Nephron progenitor cell (in vitro differentiated cells): ENCODE measurements around the gene C11orf65.

ENCODE experiments used
- DNase-seq: peaks from one replicate; pipeline ENCODE4 v3.0.0; 2021
- H3K27ac Mint-ChIP-seq: 2 replicates; pipeline ENCODE4 v1.8.0; 2021; ENCODE audit warnings: mild to moderate bottlenecking, moderate library complexity, mixed read lengths
- H3K27me3 Mint-ChIP-seq: 2 replicates; pipeline ENCODE4 v1.8.0; 2021; ENCODE audit warnings: mild to moderate bottlenecking, low read depth, mixed read lengths; ENCODE audit not compliant: poor library complexity
- H3K36me3 Mint-ChIP-seq: 2 replicates; pipeline ENCODE4 v1.8.0; 2021; ENCODE audit warnings: low read depth, mixed read lengths
- H3K4me1 Mint-ChIP-seq: 2 replicates; pipeline ENCODE4 v1.8.0; 2021; ENCODE audit warnings: mixed read lengths
- H3K4me3 Mint-ChIP-seq: 2 replicates; pipeline ENCODE4 v1.8.0; 2021; ENCODE audit warnings: mild to moderate bottlenecking, moderate library complexity, mixed read lengths
- H3K9me3 Mint-ChIP-seq: 2 replicates; pipeline ENCODE4 v1.8.0; 2021; ENCODE audit warnings: mild to moderate bottlenecking, moderate library complexity, mixed read lengths
- CTCF ChIP-seq: fragments of 200-600 bp; sonication (generic); IDR thresholded peaks from 2 replicates; pipeline ENCODE4 v1.5.0; 2021; ENCODE audit warnings: antibody characterized with exemption

Gene C11orf65

GRCh38 chr11:108340973-108341372 is 126.4 kb downstream of the C11orf65 start:
- Mint-ChIP-seq H3K36me3 (peaks cover 17% of the 10 kb centered on the region), H3K27ac (peak overlapping the region; percentile 58), H3K4me3 (no peak overlapping the region), H3K9me3 (no peaks in the 10 kb centered on the region), H3K27me3 (no peaks in the 10 kb centered on the region), H3K4me1 (no peaks in the 10 kb centered on the region)
- no peak for DNase-seq
- TF ChIP-seq CTCF: no peak

DNA sequence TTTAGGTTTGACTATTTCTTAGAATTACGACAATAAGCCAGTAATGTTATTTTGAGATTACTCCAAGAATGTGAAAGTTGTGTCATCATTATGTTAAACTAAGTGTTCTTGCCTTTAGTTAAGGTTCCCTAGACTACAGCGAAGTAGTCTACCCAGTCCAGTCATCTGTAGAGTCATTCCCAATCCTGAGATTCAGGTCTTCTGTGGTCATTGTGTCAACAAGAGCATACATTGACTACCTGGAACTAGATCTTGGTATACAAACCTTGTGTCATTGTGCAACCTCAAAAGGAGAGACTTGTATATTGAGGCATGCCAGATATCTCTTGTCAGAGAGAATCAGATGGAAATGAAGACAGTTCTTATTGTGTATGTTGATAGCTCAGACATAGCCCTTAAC is 128.6 kb downstream of the C11orf65 start:
- no peaks in the 10 kb centered on the region for H3K9me3 Mint-ChIP-seq
- H3K36me3 Mint-ChIP-seq: peaks cover 35% of the 10 kb centered on the region
- no peak overlapping the region for H3K4me3 Mint-ChIP-seq
- no peak for TF ChIP-seq CTCF
- no peaks in the 10 kb centered on the region for H3K4me1 Mint-ChIP-seq
- no peak for DNase-seq
- H3K27ac Mint-ChIP-seq: no peak overlapping the region
- no peaks in the 10 kb centered on the region for H3K27me3 Mint-ChIP-seq

DNA sequence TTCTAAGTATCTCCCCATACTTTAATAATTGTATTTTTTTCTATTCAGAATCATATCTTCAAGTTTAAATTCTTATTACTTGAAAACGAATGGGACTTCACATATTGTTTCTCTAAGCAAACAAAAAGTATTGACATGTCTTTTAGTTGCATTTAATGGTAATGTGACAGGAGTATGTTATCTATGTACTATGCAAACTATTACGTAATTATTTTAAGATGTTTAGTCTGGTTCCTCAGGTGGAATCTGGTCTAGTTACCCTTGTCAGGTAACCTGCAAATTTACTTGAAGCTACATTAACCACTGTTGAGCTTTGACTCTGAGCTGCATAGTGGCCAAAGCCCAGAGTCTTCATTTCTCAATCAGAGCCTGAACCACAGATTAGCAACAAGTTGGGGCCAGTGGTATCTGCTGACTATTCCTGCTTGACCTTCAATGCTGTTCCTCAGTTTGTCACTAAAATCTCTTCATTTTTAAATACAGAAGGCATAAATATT is 133.9 kb downstream of the C11orf65 start:
- H3K9me3 Mint-ChIP-seq: no peaks in the 10 kb centered on the region
- no peak overlapping the region for H3K4me3 Mint-ChIP-seq
- H3K4me1 Mint-ChIP-seq: no peaks in the 10 kb centered on the region
- TF ChIP-seq CTCF: no peak
- H3K27ac Mint-ChIP-seq: no peak overlapping the region
- no peaks in the 10 kb centered on the region for H3K27me3 Mint-ChIP-seq
- H3K36me3 Mint-ChIP-seq: peaks cover 69% of the 10 kb centered on the region
- no peak for DNase-seq
